ENCODE measurements around the gene NHEJ1. TPM values are rescaled to one million over a fixed set of nuclear protein-coding genes. Genes with fewer than 3 reads are reported as not detected.

Gene NHEJ1
- total and polyA plus RNA-seq, 2 of the 13 experiments (the other 11 are each of a cell fraction or from before 2014, with no cell fraction given) = 30.0 to 30.7 TPM

GRCh38 chr2:219126555-219126954 lies 34.1 kb downstream of the NHEJ1 start (continued):
- no peak for TF ChIP-seq ZNF292 (CRISPR knock-in tag; IDR thresholded peaks at IDR 0.05; ENCODE audit: borderline replicate concordance, low read depth)
- no peak for TF ChIP-seq MXD3 (CRISPR knock-in tag; IDR thresholded peaks at IDR 0.05)
- no peak for TF ChIP-seq NCOR1 (IDR thresholded peaks at IDR 0.05; ENCODE audit: borderline replicate concordance, low read length)
- TF ChIP-seq ZNF775 (CRISPR knock-in tag; IDR thresholded peaks at IDR 0.05; ENCODE audit: borderline replicate concordance) = no peak
- no peak for TF ChIP-seq ZNF572 (CRISPR knock-in tag; IDR thresholded peaks at IDR 0.05)
- TF ChIP-seq CBX2 (IDR thresholded peaks at IDR 0.05; ENCODE audit: low read depth, low read length) = no peak
- no peak for TF ChIP-seq CBX2 (CRISPR knock-in tag; IDR thresholded peaks at IDR 0.05; ENCODE audit: low read depth)
- TF ChIP-seq GMEB2 (CRISPR knock-in tag; IDR thresholded peaks at IDR 0.05; ENCODE audit: low read depth) = no peak
- no peak for TF ChIP-seq ATF7-NPFF (CRISPR knock-in tag; IDR thresholded peaks at IDR 0.05; ENCODE audit: low read depth)
- no peak for TF ChIP-seq JARID2 (CRISPR knock-in tag; IDR thresholded peaks at IDR 0.05; ENCODE audit: insufficient replicate concordance)
- TF ChIP-seq ZNF350 (CRISPR knock-in tag; IDR thresholded peaks at IDR 0.05; ENCODE audit: borderline replicate concordance, low read depth) = no peak
- no peak for TF ChIP-seq PAF1 (CRISPR knock-in tag; IDR thresholded peaks at IDR 0.05)
- TF ChIP-seq ZNF430 (CRISPR knock-in tag; IDR thresholded peaks at IDR 0.05) = no peak
- no peak for TF ChIP-seq ZBTB7B (CRISPR knock-in tag; IDR thresholded peaks at IDR 0.05)
- no peak for TF ChIP-seq ZNF784 (CRISPR knock-in tag; IDR thresholded peaks at IDR 0.05; ENCODE audit: borderline replicate concordance)
- no peak for TF ChIP-seq HOXA3 (CRISPR knock-in tag; IDR thresholded peaks at IDR 0.05)
- no peak for TF ChIP-seq ZNF225 (CRISPR knock-in tag; IDR thresholded peaks at IDR 0.05)
- TF ChIP-seq BATF2 (CRISPR knock-in tag; IDR thresholded peaks at IDR 0.05) = no peak
- no peak for TF ChIP-seq NBN (conservative IDR thresholded peaks at IDR 0.05)
- no peak for TF ChIP-seq SNRNP70 (IDR thresholded peaks at IDR 0.05; ENCODE audit: low read depth, low read length)
- no peak for TF ChIP-seq ATRX (CRISPR knock-in tag; IDR thresholded peaks at IDR 0.05; ENCODE audit: borderline replicate concordance)
- TF ChIP-seq POLR2G (IDR thresholded peaks at IDR 0.05; ENCODE audit: low read depth, low read length) = no peak
- TF ChIP-seq NAIF1 (CRISPR knock-in tag; IDR thresholded peaks at IDR 0.05; ENCODE audit: borderline replicate concordance) = no peak
- no peak for TF ChIP-seq ARHGAP35 (CRISPR knock-in tag; IDR thresholded peaks at IDR 0.05; ENCODE audit: borderline replicate concordance)
- TF ChIP-seq NFIB (CRISPR knock-in tag; IDR thresholded peaks at IDR 0.05; ENCODE audit: borderline replicate concordance) = no peak
- peak; percentile 85 for TF ChIP-seq FOXA3 (CRISPR knock-in tag; IDR thresholded peaks at IDR 0.05)
- no peak for TF ChIP-seq SP1 (IDR thresholded peaks at IDR 0.05)
- no peak for TF ChIP-seq SP1 (CRISPR knock-in tag; IDR thresholded peaks at IDR 0.05)
- no peak for TF ChIP-seq KLF15 (CRISPR knock-in tag; IDR thresholded peaks at IDR 0.05; ENCODE audit: borderline replicate concordance)
- TF ChIP-seq NR2F1 (CRISPR knock-in tag; IDR thresholded peaks at IDR 0.05) = no peak

All from HepG2 (cell line).